Measurements from ENCODE around the gene HIBADH. TPM values are rescaled to one million over a fixed set of nuclear protein-coding genes. Genes with fewer than 3 reads are reported as not detected.

The HIBADH gene
- total and polyA plus RNA-seq, 9 of the 15 experiments (the other 6 are each of a cell fraction or from before 2014, with no cell fraction given) = 10.7 to 67.8 (median 36.9) TPM

DNA sequence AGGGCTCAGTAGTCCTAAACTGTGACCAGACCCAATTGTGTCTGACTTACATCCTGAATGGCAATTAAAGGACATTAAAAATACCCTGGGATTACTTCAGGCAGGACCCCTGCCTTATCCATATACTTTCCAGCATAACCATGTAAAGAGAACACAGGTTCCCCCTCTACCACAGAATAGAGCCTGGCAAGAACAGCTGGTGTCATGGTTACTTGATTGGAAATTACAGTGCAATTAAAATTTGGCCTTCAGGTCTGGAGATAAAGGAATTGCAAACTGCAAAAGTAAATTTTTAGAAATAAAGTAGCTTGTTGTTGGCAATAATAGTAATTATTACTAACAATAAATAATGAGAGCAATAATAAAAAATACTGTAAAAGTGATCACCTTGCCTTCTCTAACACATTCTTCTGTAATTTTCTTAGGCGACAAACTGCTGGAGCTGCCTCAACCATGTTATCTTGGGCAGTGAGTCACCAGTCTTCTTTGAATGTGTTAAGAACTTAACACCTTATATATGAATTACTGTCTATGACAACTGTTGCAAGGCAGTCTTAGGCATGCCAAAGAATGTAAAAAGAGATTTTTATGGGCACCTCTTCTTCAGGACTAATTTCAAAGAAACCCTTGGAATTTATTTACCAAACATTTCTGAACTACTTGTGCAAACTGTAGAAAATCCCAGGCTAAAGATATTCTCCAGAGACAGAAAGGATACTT, 53.7 kb downstream of the HIBADH start (continued):
- no peak for TF ChIP-seq EP300 (IDR thresholded peaks at IDR 0.05; ENCODE audit: low read length)
- TF ChIP-seq KDM4B (IDR thresholded peaks at IDR 0.05; ENCODE audit: borderline replicate concordance in 2 of 2, low read depth in 1 of 2) = no peak
- TF ChIP-seq JUN (IDR thresholded peaks at IDR 0.05; ENCODE audit: borderline replicate concordance, low read depth, low read length) = no peak
- TF ChIP-seq JUN (CRISPR knock-in tag; IDR thresholded peaks at IDR 0.05; ENCODE audit: borderline replicate concordance) = no peak
- no peak for TF ChIP-seq NR2F6 (CRISPR knock-in tag; IDR thresholded peaks at IDR 0.05)
- TF ChIP-seq C11orf30 (IDR thresholded peaks at IDR 0.05; ENCODE audit: low read depth) = peak; percentile 86
- TF ChIP-seq NR3C1 (CRISPR knock-in tag; IDR thresholded peaks at IDR 0.05) = no peak
- no peak for TF ChIP-seq MTA2 (IDR thresholded peaks at IDR 0.05; ENCODE audit: low read depth)
- TF ChIP-seq, protein P1, sequence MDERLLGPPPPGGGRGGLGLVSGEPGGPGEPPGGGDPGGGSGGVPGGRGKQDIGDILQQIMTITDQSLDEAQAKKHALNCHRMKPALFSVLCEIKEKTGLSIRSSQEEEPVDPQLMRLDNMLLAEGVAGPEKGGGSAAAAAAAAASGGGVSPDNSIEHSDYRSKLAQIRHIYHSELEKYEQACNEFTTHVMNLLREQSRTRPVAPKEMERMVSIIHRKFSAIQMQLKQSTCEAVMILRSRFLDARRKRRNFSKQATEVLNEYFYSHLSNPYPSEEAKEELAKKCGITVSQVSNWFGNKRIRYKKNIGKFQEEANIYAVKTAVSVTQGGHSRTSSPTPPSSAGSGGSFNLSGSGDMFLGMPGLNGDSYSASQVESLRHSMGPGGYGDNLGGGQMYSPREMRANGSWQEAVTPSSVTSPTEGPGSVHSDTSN (CRISPR knock-in tag; IDR thresholded peaks at IDR 0.05; ENCODE audit: low read depth) = no peak
- TF ChIP-seq, protein P1 (tag; conservative IDR thresholded peaks at IDR 0.05; ENCODE audit: low read depth) = peak; percentile 67
- TF ChIP-seq, protein P2, sequence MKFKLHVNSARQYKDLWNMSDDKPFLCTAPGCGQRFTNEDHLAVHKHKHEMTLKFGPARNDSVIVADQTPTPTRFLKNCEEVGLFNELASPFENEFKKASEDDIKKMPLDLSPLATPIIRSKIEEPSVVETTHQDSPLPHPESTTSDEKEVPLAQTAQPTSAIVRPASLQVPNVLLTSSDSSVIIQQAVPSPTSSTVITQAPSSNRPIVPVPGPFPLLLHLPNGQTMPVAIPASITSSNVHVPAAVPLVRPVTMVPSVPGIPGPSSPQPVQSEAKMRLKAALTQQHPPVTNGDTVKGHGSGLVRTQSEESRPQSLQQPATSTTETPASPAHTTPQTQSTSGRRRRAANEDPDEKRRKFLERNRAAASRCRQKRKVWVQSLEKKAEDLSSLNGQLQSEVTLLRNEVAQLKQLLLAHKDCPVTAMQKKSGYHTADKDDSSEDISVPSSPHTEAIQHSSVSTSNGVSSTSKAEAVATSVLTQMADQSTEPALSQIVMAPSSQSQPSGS (CRISPR knock-in tag; IDR thresholded peaks at IDR 0.05) = no peak
- no peak for TF ChIP-seq TCF7L2 (IDR thresholded peaks at IDR 0.05; ENCODE audit: low read depth, low read length)
- TF ChIP-seq HEY1 (CRISPR knock-in tag; IDR thresholded peaks at IDR 0.05; ENCODE audit: borderline replicate concordance) = no peak
- TF ChIP-seq CCNT2 (IDR thresholded peaks at IDR 0.05; ENCODE audit: borderline replicate concordance, extremely low read depth, insufficient read length, low read depth, low read length) = no peak
- TF ChIP-seq JUND (IDR thresholded peaks at IDR 0.05; ENCODE audit: borderline replicate concordance, low read depth, low read length) = peak; percentile 49; the same call in 1 of the 2 replicates
- peak; percentile 36; the same call in 1 of the 3 replicates for TF ChIP-seq JUND (tag; IDR thresholded peaks at IDR 0.05; ENCODE audit: borderline replicate concordance, low read depth, low read length)
- TF ChIP-seq CHD4 (IDR thresholded peaks at IDR 0.05; ENCODE audit: insufficient read depth, insufficient replicate concordance, low read depth, low read length, poor library complexity, severe bottlenecking) = no peak
